ENCODE results near the gene WDFY3.

DNA sequence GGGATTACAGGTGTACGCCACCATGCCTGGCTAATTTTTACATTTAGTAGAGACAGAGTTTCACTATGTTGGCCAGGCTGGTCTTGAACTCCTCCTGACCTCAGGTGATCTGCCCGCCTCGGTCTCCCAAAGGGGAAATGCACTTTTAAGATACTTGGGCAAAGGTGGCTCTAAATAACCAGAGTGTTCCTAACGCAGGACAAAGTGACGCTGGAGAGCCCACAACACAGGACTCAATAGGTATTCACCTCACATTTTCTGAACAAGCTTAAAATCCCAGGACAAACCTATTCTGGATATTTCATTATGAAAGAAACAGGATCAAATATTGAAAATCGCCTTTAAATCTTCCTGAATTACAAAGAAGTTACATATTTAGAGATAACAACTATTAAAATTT lies 69.0 kb downstream of the WDFY3 start:
- TF ChIP-seq, protein P1, sequence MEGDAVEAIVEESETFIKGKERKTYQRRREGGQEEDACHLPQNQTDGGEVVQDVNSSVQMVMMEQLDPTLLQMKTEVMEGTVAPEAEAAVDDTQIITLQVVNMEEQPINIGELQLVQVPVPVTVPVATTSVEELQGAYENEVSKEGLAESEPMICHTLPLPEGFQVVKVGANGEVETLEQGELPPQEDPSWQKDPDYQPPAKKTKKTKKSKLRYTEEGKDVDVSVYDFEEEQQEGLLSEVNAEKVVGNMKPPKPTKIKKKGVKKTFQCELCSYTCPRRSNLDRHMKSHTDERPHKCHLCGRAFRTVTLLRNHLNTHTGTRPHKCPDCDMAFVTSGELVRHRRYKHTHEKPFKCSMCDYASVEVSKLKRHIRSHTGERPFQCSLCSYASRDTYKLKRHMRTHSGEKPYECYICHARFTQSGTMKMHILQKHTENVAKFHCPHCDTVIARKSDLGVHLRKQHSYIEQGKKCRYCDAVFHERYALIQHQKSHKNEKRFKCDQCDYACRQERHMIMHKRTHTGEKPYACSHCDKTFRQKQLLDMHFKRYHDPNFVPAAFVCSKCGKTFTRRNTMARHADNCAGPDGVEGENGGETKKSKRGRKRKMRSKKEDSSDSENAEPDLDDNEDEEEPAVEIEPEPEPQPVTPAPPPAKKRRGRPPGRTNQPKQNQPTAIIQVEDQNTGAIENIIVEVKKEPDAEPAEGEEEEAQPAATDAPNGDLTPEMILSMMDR (IDR thresholded peaks at IDR 0.05) = no peak
- TF ChIP-seq POLR2A (IDR thresholded peaks at IDR 0.05) (no peak), POLR2AphosphoS5 (IDR thresholded peaks at IDR 0.05) (no peak), EP300 (IDR thresholded peaks at IDR 0.05) (no peak)

All from stomach (tissue), 4 donors.